Loucy (cell line): ENCODE results near the gene MOCS3.

Source experiments
- H2AFZ ChIP-seq: fragments of 200-600 bp; sonication (generic); 2 replicates; pipeline ENCODE4 v1.6.0; 2016; ENCODE audit warnings: antibody characterized with exemption, mild to moderate bottlenecking, low read length, moderate library complexity
- H3F3A ChIP-seq: fragments of 200-600 bp; 2 replicates; pipeline ENCODE4 v1.6.0; 2016; ENCODE audit warnings: antibody characterized with exemption, low read depth, mild to moderate bottlenecking
- H3K27me3 ChIP-seq: fragments of 200-600 bp; sonication (generic); 2 replicates; pipeline ENCODE4 v1.6.1; 2014; ENCODE audit warnings: low read length, mild to moderate bottlenecking; ENCODE audit not compliant: insufficient read depth, poor library complexity, severe bottlenecking
- H3K36me3 ChIP-seq: fragments of 200-600 bp; sonication (generic); 2 replicates; pipeline ENCODE4 v1.6.1; 2016; ENCODE audit warnings: low read length; ENCODE audit not compliant: insufficient read depth
- H3K4me1 ChIP-seq: fragments of 200-600 bp; sonication (generic); 2 replicates; pipeline ENCODE4 v1.5.1; 2014; ENCODE audit warnings: low read length, mild to moderate bottlenecking; ENCODE audit not compliant: insufficient read depth, poor library complexity, severe bottlenecking
- H3K4me2 ChIP-seq: fragments of 200-600 bp; sonication (generic); 2 replicates; pipeline ENCODE4 v1.6.0; 2014; ENCODE audit warnings: antibody characterized with exemption, low read length, low read depth, mild to moderate bottlenecking; ENCODE audit not compliant: poor library complexity, severe bottlenecking
- H3K4me3 ChIP-seq: fragments of 200-600 bp; sonication (generic); 2 replicates; pipeline ENCODE4 v1.5.1; 2014; ENCODE audit warnings: low read length, mild to moderate bottlenecking, mixed read lengths; ENCODE audit not compliant: poor library complexity, severe bottlenecking
- H3K79me2 ChIP-seq: fragments of 200-600 bp; sonication (generic); 2 replicates; pipeline ENCODE4 v1.6.1; 2014; ENCODE audit warnings: low read length; ENCODE audit not compliant: insufficient read depth
- H3K9ac ChIP-seq: fragments of 200-600 bp; sonication (generic); 2 replicates; pipeline ENCODE4 v1.6.0; 2014; ENCODE audit warnings: mild to moderate bottlenecking, low read depth, low read length, moderate library complexity; ENCODE audit not compliant: poor library complexity, severe bottlenecking
- H3K9me2 ChIP-seq: fragments of 200-600 bp; sonication (generic); replicated peaks from 2 replicates; pipeline ENCODE4 v1.6.1; 2016; ENCODE audit warnings: low read depth, low read length, mixed read lengths
- H3K9me3 ChIP-seq: fragments of 200-600 bp; sonication (generic); 2 replicates; pipeline ENCODE4 v1.6.1; 2014; ENCODE audit warnings: mild to moderate bottlenecking, antibody characterized with exemption, low read length, low read depth; ENCODE audit not compliant: insufficient read depth
- H4K20me1 ChIP-seq: fragments of 200-600 bp; sonication (generic); 2 replicates; pipeline ENCODE4 v1.6.0; 2014; ENCODE audit warnings: antibody characterized with exemption, low read length, mild to moderate bottlenecking; ENCODE audit not compliant: insufficient read depth, poor library complexity, severe bottlenecking
- EZH2phosphoT487 ChIP-seq: fragments of 200-600 bp; IDR thresholded peaks from 2 replicates; pipeline ENCODE4 v1.6.1; 2018; ENCODE audit warnings: antibody characterized with exemption, mild to moderate bottlenecking, moderate library complexity, borderline replicate concordance
- TF ChIP-seq, protein P1 (sequence below): fragments of 200-600 bp; sonication (generic); conservative IDR thresholded peaks from 2 replicates; pipeline ENCODE4 v1.5.1; 2014; ENCODE audit warnings: mild to moderate bottlenecking, antibody characterized with exemption, low read length

Gene MOCS3

DNA sequence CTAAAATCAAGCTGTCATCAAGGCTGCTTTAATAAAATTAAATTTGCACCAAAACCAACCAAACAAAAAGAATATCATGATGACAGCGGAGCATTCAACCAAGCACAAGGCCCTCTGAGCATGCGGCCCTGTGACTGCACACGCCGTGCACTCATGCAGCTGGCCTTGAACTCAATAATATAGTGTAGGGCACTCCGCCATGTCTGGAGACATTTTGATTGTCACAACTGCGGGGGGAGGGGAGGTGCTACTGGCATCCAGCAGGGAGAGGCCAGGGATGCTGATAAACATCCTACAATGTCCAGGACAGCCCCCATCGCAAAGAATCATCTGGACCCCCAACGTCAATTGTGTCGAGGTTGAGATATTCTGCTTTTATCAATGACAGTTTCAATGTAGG lies 9.7 kb downstream of the MOCS3 start:
- TF ChIP-seq EZH2phosphoT487: no peak
- TF ChIP-seq, protein P1, sequence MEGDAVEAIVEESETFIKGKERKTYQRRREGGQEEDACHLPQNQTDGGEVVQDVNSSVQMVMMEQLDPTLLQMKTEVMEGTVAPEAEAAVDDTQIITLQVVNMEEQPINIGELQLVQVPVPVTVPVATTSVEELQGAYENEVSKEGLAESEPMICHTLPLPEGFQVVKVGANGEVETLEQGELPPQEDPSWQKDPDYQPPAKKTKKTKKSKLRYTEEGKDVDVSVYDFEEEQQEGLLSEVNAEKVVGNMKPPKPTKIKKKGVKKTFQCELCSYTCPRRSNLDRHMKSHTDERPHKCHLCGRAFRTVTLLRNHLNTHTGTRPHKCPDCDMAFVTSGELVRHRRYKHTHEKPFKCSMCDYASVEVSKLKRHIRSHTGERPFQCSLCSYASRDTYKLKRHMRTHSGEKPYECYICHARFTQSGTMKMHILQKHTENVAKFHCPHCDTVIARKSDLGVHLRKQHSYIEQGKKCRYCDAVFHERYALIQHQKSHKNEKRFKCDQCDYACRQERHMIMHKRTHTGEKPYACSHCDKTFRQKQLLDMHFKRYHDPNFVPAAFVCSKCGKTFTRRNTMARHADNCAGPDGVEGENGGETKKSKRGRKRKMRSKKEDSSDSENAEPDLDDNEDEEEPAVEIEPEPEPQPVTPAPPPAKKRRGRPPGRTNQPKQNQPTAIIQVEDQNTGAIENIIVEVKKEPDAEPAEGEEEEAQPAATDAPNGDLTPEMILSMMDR: no peak
- Histone ChIP-seq H3K79me2 (no peaks in the 10 kb centered on the region), H3K27me3 (no peaks in the 10 kb centered on the region), H3F3A (no peaks in the 10 kb centered on the region), H3K36me3 (no peaks in the 10 kb centered on the region), H3K9ac (no peak overlapping the region), H2AFZ (no peak overlapping the region), H4K20me1 (no peaks in the 10 kb centered on the region), H3K4me1 (no peaks in the 10 kb centered on the region), H3K9me3 (no peaks in the 10 kb centered on the region), H3K4me2 (no peak overlapping the region), H3K9me2 (no peaks in the 10 kb centered on the region), H3K4me3 (no peak overlapping the region)

DNA sequence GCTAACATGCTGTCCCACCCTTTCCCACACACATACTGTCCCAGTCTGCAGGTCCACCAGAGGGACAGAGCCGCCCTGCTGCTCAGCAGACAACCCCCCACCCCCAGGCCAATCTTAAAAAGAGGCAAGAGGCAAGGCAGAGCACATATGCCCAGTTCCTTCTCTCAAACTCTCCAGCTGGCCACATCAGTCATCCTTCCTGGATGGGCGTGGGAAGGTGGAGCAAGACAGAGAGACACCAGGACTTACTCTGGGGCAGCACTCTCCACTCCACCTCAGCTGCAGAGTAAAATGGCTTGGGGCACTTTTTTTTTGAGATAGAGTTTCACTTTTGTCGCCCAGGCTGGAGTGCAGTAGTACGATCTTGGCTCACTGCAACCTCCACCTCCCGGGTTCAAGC lies 10.8 kb downstream of the MOCS3 start:
- Histone ChIP-seq H3F3A (no peaks in the 10 kb centered on the region), H3K27me3 (no peaks in the 10 kb centered on the region), H2AFZ (no peak overlapping the region), H3K9me2 (no peaks in the 10 kb centered on the region), H3K4me2 (no peak overlapping the region), H4K20me1 (no peaks in the 10 kb centered on the region), H3K4me3 (no peak overlapping the region), H3K79me2 (no peaks in the 10 kb centered on the region), H3K36me3 (no peaks in the 10 kb centered on the region), H3K4me1 (no peaks in the 10 kb centered on the region), H3K9me3 (no peaks in the 10 kb centered on the region), H3K9ac (no peak overlapping the region)
- TF ChIP-seq, protein P1: no peak
- TF ChIP-seq EZH2phosphoT487: no peak

DNA sequence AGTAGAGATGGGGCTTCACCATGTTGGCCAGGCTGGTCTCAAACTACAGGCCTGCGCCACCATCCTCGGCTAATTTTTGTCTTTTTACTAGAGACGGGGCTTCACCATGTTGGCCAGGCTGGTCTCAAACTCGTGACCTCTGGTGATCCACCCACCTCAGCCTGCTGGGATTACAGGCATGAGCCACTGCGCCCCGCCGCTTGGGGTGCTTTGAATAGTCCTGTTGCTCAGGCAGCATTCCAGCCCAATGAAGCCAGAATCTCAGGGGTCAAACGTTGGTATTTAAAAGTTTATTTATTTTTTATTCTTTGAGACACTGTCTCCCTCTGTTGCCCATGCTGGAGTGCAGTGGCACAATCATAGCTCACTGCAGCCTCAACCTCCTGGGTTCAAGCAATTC lies 11.3 kb downstream of the MOCS3 start:
- no peak overlapping the region for H3K4me3 ChIP-seq
- no peaks in the 10 kb centered on the region for H3K9me2 ChIP-seq
- no peak overlapping the region for H3K9ac ChIP-seq
- H3K79me2 ChIP-seq: no peaks in the 10 kb centered on the region
- no peak for TF ChIP-seq EZH2phosphoT487
- TF ChIP-seq, protein P1: no peak
- no peaks in the 10 kb centered on the region for H3F3A ChIP-seq
- no peaks in the 10 kb centered on the region for H3K9me3 ChIP-seq
- no peak overlapping the region for H2AFZ ChIP-seq
- H3K36me3 ChIP-seq: no peaks in the 10 kb centered on the region
- H4K20me1 ChIP-seq: no peaks in the 10 kb centered on the region
- no peak overlapping the region for H3K4me2 ChIP-seq
- H3K27me3 ChIP-seq: no peaks in the 10 kb centered on the region
- H3K4me1 ChIP-seq: no peaks in the 10 kb centered on the region
